Measurements from ENCODE around the gene CHKB. TPM values are rescaled to one million over a fixed set of nuclear protein-coding genes. Genes with fewer than 3 reads are reported as not detected.

Gene CHKB
- total and polyA plus RNA-seq, 2 of the 4 experiments (the other 2 are of a cell fraction) = 8.1 to 36.9 TPM

DNA sequence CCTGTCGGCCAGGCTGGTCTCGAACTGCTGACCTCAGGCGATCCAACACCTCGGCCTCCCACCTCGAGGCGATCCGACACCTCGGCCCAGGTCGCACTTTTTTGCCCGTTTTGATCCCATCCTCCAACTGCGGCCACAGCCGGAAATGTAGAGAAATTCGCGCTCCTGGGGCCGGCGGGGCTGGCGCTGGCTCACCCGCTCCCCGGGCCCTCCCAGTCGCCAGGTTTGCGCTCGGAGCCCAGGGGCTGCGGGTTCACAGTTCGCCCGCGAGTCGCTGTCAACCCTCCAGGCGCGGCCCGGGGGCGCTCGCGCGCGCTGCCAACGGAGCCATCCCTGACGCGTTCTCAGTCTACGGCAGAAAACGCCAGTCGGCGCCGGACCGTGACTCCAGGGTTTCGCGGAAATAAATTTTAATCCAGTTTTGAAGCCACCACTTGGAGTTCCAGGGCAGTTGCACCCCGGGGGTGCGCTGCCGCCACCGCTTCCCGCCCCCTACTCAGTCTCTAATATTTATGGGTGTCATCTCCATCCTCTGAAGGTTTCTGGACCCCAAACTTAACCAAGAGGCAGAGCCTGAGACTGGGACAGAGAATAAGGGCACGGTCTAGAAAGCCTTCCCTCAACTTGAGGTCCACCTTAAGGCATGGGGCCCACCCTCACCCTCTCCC is 38.4 kb downstream of the CHKB start:
- 0 out of 2 replicates have a peak overlapping the region, but pooled peaks have one; percentile 0 for H2BK20ac ChIP-seq (ENCODE audit: low read depth, low read length)
- intact Hi-C loops (cut with micrococcal nuclease) (no loop called here), in situ Hi-C loops (cut with MboI; ENCODE audit: low sequenced_read_pairs) (no loop called here), dilution Hi-C loops (cut with HindIII; ENCODE audit: low sequenced_read_pairs, unreplicated experiment) (no loop called here)
- no peak overlapping the region for H3K4ac ChIP-seq (ENCODE audit: low read depth, low read length)
- peak overlapping the region; percentile 47; the same call in 1 of the 3 replicates for H2BK15ac ChIP-seq (ENCODE audit: low read depth, low read length)
- 9% methylated on average over 33 of the region's 52 CpGs; no CpG with 5 or more reads in 1 of the 2 experiments for WGBS, 2 experiments (ENCODE audit: extremely low coverage in 2 of 2, insufficient read length in 1 of 2)
- peak overlapping the region; percentile 58 for H2AK5ac ChIP-seq (ENCODE audit: low read depth, low read length)
- H3K27me3 ChIP-seq (ENCODE audit: control insufficient read depth, insufficient read depth, low read length) = peaks cover 43% of the 10 kb centered on the region
- H4K20me1 ChIP-seq (ENCODE audit: insufficient read depth, low read length) = no peaks in the 10 kb centered on the region
- no peak overlapping the region for H3K14ac ChIP-seq (replicated peaks; ENCODE audit: low read depth, low read length)
- no TSS peak for BruUV-seq (replicated peaks)
- H2BK120ac ChIP-seq (ENCODE audit: low read depth, low read length) = peak overlapping the region; percentile 45; the same call in 1 of the 2 replicates
- no peaks in the 10 kb centered on the region for H3K79me1 ChIP-seq (ENCODE audit: low read depth in 1 of 2, low read length in 2 of 2)
- no peak overlapping the region; the same call in 1 of the 2 replicates for H4K5ac ChIP-seq (ENCODE audit: low read depth, low read length)
- no peaks in the 10 kb centered on the region for H3K9me3 ChIP-seq (ENCODE audit: control insufficient read depth, insufficient read depth, low read length)
- H3K9me1 ChIP-seq (ENCODE audit: insufficient read depth, low read length) = 0 out of 2 replicates have a peak, but pooled peaks cover 2% of the 10 kb centered on the region
- DNase-seq (peak; percentile 49), ATAC-seq (ENCODE audit: low read depth) (peak; percentile 52; the same call in 1 of the 2 replicates)
- H3K4me2 ChIP-seq (ENCODE audit: low read depth, low read length) = peak overlapping the region; percentile 61
- ChIA-PET CTCF (no interaction called here), POLR2A (ENCODE audit: unreplicated experiment) (no interaction called here)
- H3K4me1 ChIP-seq (ENCODE audit: control insufficient read depth, insufficient read depth, low read length) = peaks cover 5% of the 10 kb centered on the region
- TF ChIP-seq, protein P1, sequence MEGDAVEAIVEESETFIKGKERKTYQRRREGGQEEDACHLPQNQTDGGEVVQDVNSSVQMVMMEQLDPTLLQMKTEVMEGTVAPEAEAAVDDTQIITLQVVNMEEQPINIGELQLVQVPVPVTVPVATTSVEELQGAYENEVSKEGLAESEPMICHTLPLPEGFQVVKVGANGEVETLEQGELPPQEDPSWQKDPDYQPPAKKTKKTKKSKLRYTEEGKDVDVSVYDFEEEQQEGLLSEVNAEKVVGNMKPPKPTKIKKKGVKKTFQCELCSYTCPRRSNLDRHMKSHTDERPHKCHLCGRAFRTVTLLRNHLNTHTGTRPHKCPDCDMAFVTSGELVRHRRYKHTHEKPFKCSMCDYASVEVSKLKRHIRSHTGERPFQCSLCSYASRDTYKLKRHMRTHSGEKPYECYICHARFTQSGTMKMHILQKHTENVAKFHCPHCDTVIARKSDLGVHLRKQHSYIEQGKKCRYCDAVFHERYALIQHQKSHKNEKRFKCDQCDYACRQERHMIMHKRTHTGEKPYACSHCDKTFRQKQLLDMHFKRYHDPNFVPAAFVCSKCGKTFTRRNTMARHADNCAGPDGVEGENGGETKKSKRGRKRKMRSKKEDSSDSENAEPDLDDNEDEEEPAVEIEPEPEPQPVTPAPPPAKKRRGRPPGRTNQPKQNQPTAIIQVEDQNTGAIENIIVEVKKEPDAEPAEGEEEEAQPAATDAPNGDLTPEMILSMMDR (conservative IDR thresholded peaks at IDR 0.05; ENCODE audit: low read depth, low read length) = peak; percentile 61
- peak; percentile 45 for TF ChIP-seq RAD21 (IDR thresholded peaks at IDR 0.05; ENCODE audit: low read length)
- TF ChIP-seq BHLHE40 (IDR thresholded peaks at IDR 0.05; ENCODE audit: low read depth, low read length) = no peak
- no peak for TF ChIP-seq FOS (IDR thresholded peaks at IDR 0.05; ENCODE audit: low read depth, low read length)
- peak overlapping the region in 1 of 2 experiments; percentile 56; a peak in 1 of 4 replicates for H4K8ac ChIP-seq (ENCODE audit: low read depth in 2 of 2, low read length in 2 of 2)
- no peak overlapping the region for H3K9ac ChIP-seq (ENCODE audit: low read depth, low read length)
- no peak overlapping the region for H3K56ac ChIP-seq (ENCODE audit: extremely low read depth, insufficient read depth, low read length)
- peak overlapping the region; percentile 74 for H2AFZ ChIP-seq (replicated peaks; ENCODE audit: low read length, poor library complexity)
- no peak overlapping the region for H3K18ac ChIP-seq (ENCODE audit: low read depth, low read length)
- no peak overlapping the region for H2BK5ac ChIP-seq (ENCODE audit: low read depth, low read length, poor library complexity, severe bottlenecking)
- no peak overlapping the region for H3K27ac ChIP-seq (ENCODE audit: insufficient read depth, low read length)
- H3K4me3 ChIP-seq (ENCODE audit: insufficient read depth, low read depth, low read length) = 0 out of 2 replicates have a peak overlapping the region, but pooled peaks have one; percentile 5
- H2AK9ac ChIP-seq (replicated peaks; ENCODE audit: low read depth, low read length, poor library complexity) = peak overlapping the region; percentile 23
- peak overlapping the region; percentile 31 for H3K23ac ChIP-seq (ENCODE audit: low read depth, low read length)
- H3K36me3 ChIP-seq (ENCODE audit: control insufficient read depth, insufficient read depth, low read length) = no peaks in the 10 kb centered on the region
- peak overlapping the region; percentile 25 for H4K91ac ChIP-seq (ENCODE audit: insufficient read depth, low read depth, low read length)
